ENCODE data around the gene ELOA. TPM values are rescaled to one million over a fixed set of nuclear protein-coding genes. Genes with fewer than 3 reads are reported as not detected.

Gene ELOA
- total RNA-seq, 1 donor from 2014 or later: 58.1 TPM

DNA sequence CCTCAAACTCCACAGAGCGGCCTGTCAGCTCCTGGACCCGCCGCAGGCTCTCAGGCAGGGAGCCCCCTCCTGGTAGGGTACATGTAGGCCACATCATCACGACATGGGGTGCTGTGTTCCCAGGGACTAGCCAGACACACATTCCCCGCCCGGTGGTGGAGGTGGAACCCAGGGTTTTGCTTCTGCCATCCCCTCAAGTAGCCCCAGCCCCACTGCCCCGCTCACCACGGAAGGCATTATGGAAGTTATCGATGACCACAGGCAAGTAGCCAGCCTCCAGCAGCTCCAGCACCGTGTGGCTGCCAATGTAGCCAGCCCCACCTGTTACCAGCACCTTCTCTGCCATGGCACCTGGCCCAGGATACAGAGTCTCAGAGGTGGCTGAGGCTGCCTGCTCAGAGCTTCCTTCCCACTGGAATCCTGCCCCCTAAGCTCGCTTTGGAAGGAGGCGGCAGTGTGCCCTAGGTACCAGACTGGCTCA is 55.4 kb downstream of the ELOA start:
- no peaks in the 10 kb centered on the region for H3K9me3 Mint-ChIP-seq (ENCODE audit: unreplicated experiment)
- TF ChIP-seq EZH2 (IDR thresholded peaks at IDR 0.05; ENCODE audit: insufficient read depth, low read length): no peak
- TF ChIP-seq, protein P1, sequence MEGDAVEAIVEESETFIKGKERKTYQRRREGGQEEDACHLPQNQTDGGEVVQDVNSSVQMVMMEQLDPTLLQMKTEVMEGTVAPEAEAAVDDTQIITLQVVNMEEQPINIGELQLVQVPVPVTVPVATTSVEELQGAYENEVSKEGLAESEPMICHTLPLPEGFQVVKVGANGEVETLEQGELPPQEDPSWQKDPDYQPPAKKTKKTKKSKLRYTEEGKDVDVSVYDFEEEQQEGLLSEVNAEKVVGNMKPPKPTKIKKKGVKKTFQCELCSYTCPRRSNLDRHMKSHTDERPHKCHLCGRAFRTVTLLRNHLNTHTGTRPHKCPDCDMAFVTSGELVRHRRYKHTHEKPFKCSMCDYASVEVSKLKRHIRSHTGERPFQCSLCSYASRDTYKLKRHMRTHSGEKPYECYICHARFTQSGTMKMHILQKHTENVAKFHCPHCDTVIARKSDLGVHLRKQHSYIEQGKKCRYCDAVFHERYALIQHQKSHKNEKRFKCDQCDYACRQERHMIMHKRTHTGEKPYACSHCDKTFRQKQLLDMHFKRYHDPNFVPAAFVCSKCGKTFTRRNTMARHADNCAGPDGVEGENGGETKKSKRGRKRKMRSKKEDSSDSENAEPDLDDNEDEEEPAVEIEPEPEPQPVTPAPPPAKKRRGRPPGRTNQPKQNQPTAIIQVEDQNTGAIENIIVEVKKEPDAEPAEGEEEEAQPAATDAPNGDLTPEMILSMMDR (IDR thresholded peaks at IDR 0.05; ENCODE audit: insufficient read depth, low read depth, low read length): no peak
- Histone ChIP-seq H3K79me2 (ENCODE audit: insufficient read depth, low read length) (peaks cover 2% of the 10 kb centered on the region), H3K36me3 (ENCODE audit: insufficient read depth, low read length) (no peaks in the 10 kb centered on the region), H3K4me3 (ENCODE audit: insufficient read depth, low read depth, low read length) (no peak overlapping the region), H3K27ac (ENCODE audit: low read depth, low read length) (no peak overlapping the region), H3K4me1 (ENCODE audit: insufficient read depth, low read length) (peaks cover 16% of the 10 kb centered on the region), H3K27me3 (ENCODE audit: insufficient read depth, low read length) (no peaks in the 10 kb centered on the region), H4K20me1 (ENCODE audit: insufficient read depth, low read length) (peaks cover 3% of the 10 kb centered on the region), H3K9ac (ENCODE audit: low read length) (no peak overlapping the region), H3K4me2 (ENCODE audit: low read length) (peak overlapping the region; percentile 96), H2AFZ (ENCODE audit: low read depth, low read length) (no peak overlapping the region), H3K9me3 (ENCODE audit: insufficient read depth, low read depth, low read length) (no peaks in the 10 kb centered on the region)
- no peak for FAIRE-seq
- peaks cover 5% of the 10 kb centered on the region for H3K4me1 Mint-ChIP-seq (ENCODE audit: low read depth, unreplicated experiment)
- H3K4me3 Mint-ChIP-seq (ENCODE audit: unreplicated experiment): peak overlapping the region; percentile 91
- no peaks in the 10 kb centered on the region for H3K27me3 Mint-ChIP-seq (ENCODE audit: low read depth, unreplicated experiment)
- no peak for DNase-seq (ENCODE audit: low read depth)
- peaks cover 4% of the 10 kb centered on the region for H3K36me3 Mint-ChIP-seq (ENCODE audit: low read depth, unreplicated experiment)
- H3K27ac Mint-ChIP-seq (ENCODE audit: unreplicated experiment): no peak overlapping the region

DNA sequence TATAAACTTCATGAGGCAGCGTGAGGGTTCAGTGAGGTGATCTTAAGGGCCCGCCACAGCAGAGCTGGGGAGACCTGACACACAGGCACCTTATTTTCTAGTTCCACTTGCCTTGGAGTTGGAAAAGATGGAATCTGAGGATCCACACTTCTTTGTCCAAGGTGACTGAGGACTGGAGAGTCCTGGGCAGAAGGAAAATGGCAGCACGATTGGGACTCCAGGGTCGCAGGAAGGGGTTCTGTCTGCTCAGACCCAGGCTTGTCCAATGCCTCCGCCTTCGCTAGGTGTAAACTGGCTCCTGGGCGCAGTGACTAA is 55.9 kb downstream of the ELOA start:
- Histone ChIP-seq H3K4me3 (ENCODE audit: insufficient read depth, low read depth, low read length) (peak overlapping the region; percentile 71), H3K9me3 (ENCODE audit: insufficient read depth, low read depth, low read length) (no peaks in the 10 kb centered on the region), H3K27me3 (ENCODE audit: insufficient read depth, low read length) (no peaks in the 10 kb centered on the region), H3K9ac (ENCODE audit: low read length) (peak overlapping the region; percentile 87), H3K27ac (ENCODE audit: low read depth, low read length) (peak overlapping the region; percentile 79), H3K4me1 (ENCODE audit: insufficient read depth, low read length) (peaks cover 16% of the 10 kb centered on the region), H3K36me3 (ENCODE audit: insufficient read depth, low read length) (no peaks in the 10 kb centered on the region), H3K4me2 (ENCODE audit: low read length) (peak overlapping the region; percentile 96), H2AFZ (ENCODE audit: low read depth, low read length) (no peak overlapping the region), H4K20me1 (ENCODE audit: insufficient read depth, low read length) (peaks cover 3% of the 10 kb centered on the region), H3K79me2 (ENCODE audit: insufficient read depth, low read length) (peaks cover 2% of the 10 kb centered on the region)
- peak overlapping the region; percentile 91 for H3K4me3 Mint-ChIP-seq (ENCODE audit: unreplicated experiment)
- H3K9me3 Mint-ChIP-seq (ENCODE audit: unreplicated experiment): no peaks in the 10 kb centered on the region
- DNase-seq (ENCODE audit: low read depth) (no peak), FAIRE-seq (no peak)
- no peaks in the 10 kb centered on the region for H3K27me3 Mint-ChIP-seq (ENCODE audit: low read depth, unreplicated experiment)
- no peak for TF ChIP-seq EZH2 (IDR thresholded peaks at IDR 0.05; ENCODE audit: insufficient read depth, low read length)
- TF ChIP-seq, protein P1 (IDR thresholded peaks at IDR 0.05; ENCODE audit: insufficient read depth, low read depth, low read length): no peak
- H3K4me1 Mint-ChIP-seq (ENCODE audit: low read depth, unreplicated experiment): peaks cover 5% of the 10 kb centered on the region
- H3K36me3 Mint-ChIP-seq (ENCODE audit: low read depth, unreplicated experiment): peaks cover 6% of the 10 kb centered on the region
- H3K27ac Mint-ChIP-seq (ENCODE audit: unreplicated experiment): no peak overlapping the region

DNA sequence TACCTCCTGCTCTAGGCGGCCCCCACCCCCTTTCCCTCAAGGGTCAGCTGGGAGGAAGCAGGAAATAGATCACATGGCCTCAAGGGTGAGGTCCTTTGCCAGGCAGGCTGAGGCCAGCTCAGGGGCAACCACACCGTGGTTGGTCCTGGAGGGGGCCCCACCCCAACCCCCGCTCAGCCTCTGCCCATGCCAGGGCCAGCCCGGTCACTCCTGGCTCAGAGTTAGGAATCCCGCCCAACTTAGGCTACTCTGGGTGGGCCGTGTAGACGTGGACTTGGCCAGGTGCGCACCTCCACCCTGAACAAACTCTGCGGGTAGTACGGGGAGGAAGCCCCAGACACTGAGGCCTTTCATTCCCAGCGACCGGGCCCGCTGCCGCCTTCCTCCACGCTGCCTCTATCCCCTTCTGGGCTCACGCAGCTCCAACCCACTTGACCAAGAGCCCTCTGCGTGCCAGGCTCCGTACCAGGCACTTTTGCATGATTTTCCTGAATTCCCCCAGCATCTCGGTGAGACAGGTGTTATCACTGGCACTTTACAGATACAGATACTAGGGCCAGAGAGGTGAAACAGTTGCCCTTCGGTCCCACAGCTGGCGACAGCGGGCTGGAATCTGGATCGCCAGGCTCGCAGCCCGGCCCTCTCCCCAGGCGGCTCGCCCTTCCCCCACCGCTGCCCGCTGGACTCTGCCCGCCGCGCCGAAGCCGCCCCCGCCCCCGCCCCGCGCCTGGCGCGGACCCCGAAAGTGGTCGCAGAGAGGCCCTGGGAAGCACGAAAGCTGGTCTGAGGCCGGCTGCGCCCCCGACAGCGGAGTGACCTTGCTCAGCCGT is 56.5 kb downstream of the ELOA start:
- H2AFZ ChIP-seq (ENCODE audit: low read depth, low read length): peak overlapping the region; percentile 32
- peak overlapping the region; percentile 71 for H3K4me3 ChIP-seq (ENCODE audit: insufficient read depth, low read depth, low read length)
- H3K36me3 ChIP-seq (ENCODE audit: insufficient read depth, low read length): no peaks in the 10 kb centered on the region
- H4K20me1 ChIP-seq (ENCODE audit: insufficient read depth, low read length): peaks cover 3% of the 10 kb centered on the region
- no peaks in the 10 kb centered on the region for H3K27me3 ChIP-seq (ENCODE audit: insufficient read depth, low read length)
- DNase-seq (ENCODE audit: low read depth) (peak; percentile 69), FAIRE-seq (no peak)
- H3K4me1 ChIP-seq (ENCODE audit: insufficient read depth, low read length): peaks cover 16% of the 10 kb centered on the region
- H3K79me2 ChIP-seq (ENCODE audit: insufficient read depth, low read length): no peaks in the 10 kb centered on the region
- no peaks in the 10 kb centered on the region for H3K9me3 ChIP-seq (ENCODE audit: insufficient read depth, low read depth, low read length)
- H3K36me3 Mint-ChIP-seq (ENCODE audit: low read depth, unreplicated experiment): peaks cover 6% of the 10 kb centered on the region
- peak overlapping the region; percentile 87 for H3K9ac ChIP-seq (ENCODE audit: low read length)
- H3K27ac Mint-ChIP-seq (ENCODE audit: unreplicated experiment): peak overlapping the region; percentile 93
- peak overlapping the region; percentile 96 for H3K4me2 ChIP-seq (ENCODE audit: low read length)
- peak overlapping the region; percentile 91 for H3K4me3 Mint-ChIP-seq (ENCODE audit: unreplicated experiment)
- no peak for TF ChIP-seq EZH2 (IDR thresholded peaks at IDR 0.05; ENCODE audit: insufficient read depth, low read length)
- TF ChIP-seq, protein P1 (IDR thresholded peaks at IDR 0.05; ENCODE audit: insufficient read depth, low read depth, low read length): no peak
- no peaks in the 10 kb centered on the region for H3K9me3 Mint-ChIP-seq (ENCODE audit: unreplicated experiment)
- H3K27ac ChIP-seq (ENCODE audit: low read depth, low read length): peak overlapping the region; percentile 79
- no peaks in the 10 kb centered on the region for H3K27me3 Mint-ChIP-seq (ENCODE audit: low read depth, unreplicated experiment)
- peaks cover 5% of the 10 kb centered on the region for H3K4me1 Mint-ChIP-seq (ENCODE audit: low read depth, unreplicated experiment)

Data from astrocyte (in vitro differentiated cells and primary cell).